NOMO-1 treated with DMSO at 0.1 percent for 48 hours (cell line): ENCODE measurements around the gene KRT3.

Experiments
- DNase-seq: peaks from one replicate; lab custom pipeline; 2025; ENCODE audit not compliant: unreplicated experiment; lab: John Stamatoyannopoulos, UW

Gene KRT3

DNA sequence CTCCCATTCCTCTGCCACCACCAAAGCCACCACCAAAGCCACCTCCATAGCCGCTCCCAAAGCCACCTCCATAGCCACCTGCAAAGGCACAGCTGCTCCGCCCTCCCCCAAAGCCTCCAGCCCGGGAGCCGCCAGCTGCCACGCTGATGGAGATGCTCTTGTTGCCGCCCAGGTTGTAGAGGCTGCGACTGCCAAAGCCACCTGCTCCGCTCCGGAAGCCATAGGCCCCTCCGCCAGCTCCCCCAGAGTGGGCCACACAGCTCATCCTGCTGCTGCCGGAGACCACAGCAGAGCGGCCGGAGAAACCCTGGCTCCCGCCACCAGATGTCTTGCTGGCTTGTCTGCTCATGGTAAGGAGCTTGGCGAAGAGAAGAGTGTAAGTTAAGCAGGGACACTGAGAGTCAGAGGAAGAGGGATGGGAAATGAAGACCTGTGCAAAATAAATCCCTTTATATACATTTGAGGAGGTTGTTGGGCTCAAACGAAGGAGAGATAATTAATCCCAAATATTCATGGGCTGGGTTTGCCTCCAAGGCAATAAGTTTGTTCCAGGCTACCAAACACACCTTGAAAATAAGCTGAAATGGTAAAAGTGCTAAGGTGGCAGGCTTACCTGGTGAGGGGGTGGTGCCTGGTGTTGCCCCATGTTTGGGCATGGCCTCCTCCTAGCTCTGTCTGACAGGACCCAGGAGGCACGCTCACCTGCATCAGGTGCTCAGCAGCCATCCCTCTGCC lies at the start of gene KRT3:
TSS of gene KRT3 (minus strand) at position 424 of the 735 bp plus-strand sequence. CDS start at position 349, 75 bp downstream.
- DNase-seq: no peak

DNA sequence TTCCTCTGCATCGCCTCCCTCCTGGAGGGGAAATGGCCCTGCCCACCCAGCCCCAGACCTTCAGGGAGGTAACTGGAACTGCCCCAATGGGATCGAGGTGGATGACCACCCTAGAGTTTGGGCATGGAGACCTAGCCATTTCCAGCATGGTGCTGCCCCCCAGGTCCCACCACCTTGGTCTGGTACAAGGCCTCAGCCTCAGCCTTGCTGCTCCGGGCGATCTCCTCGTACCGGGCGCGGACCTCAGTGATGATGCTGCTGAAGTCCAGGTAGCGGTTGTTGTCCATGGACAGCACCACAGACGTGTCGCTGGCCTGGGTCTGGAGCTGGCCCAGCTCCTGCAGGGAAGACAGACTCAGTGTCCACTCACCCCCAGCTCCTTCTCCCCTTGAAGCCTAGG lies 48.5 kb upstream of the KRT3 start:
- DNase-seq: no peak

DNA sequence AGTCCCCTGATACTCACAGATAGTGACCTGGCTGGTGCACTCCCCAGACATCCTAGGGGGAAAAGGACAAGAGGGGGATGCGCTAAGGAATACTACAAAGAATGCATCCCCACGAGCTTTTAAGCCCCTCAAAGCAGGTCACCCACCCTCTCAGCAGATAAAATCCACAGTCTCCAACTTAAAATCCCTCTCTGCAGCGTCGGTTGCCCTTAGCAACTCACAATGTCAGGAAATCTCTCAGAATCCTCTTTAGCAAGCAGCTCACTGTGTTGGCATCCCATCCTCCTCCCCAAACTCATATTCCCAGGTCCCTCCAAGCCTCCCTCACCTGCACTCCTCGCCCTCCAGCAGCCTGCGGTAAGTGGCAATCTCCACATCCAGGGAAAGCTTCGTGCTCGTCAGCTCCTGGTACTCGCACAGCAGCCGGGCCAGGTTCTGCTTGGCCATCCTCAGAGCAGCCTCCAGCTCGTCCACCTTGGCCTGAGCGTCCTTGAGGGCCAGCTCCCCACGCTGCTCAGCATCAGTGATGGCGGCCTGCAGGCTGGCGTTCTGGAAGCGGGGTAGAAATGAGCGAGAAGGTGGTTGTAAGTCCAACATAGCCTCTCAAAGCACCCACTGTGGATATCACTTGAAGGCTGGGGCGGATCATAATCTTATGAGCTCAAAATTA lies 43.7 kb upstream of the KRT3 start:
- DNase-seq: no peak

DNA sequence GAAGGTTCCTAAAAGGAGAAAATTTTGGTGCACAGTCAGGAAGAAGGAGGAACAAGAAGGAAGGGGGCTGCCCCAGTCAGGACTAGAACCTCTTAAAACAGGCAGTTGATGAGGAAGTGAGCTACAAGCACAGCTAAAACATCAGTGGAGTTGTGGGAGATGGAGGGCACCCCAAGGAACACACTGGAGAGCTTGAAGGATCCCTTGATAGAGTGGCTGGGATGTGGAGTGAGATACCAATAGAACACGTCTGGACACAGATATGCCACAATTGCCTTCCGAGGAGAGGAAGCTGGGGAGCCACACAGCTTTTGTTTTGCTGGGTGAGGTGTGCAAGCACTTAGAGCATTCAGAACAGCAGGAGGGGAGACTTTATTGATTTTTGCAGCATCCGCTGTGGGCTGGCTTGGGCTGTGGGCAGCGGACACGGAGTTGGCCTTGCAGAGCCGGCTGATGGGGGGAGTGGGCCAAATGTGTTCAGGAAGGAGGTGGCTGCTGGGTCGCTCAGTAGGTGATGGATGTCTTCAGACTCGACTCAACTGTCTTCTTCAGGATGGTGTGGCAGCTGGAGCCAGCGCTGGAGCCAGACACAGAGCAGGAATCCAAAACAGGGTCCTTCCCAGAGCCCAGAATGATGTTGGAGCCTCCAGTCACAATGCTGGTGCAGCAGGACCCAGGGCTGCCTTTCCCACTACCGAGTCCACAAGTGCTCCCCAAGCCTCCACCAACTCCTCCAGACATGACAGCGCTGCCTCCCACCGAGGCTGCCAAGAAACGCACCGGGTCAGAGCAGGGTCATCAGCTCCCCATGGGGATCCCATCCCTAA lies 42.9 kb upstream of the KRT3 start:
- no peak for DNase-seq

DNA sequence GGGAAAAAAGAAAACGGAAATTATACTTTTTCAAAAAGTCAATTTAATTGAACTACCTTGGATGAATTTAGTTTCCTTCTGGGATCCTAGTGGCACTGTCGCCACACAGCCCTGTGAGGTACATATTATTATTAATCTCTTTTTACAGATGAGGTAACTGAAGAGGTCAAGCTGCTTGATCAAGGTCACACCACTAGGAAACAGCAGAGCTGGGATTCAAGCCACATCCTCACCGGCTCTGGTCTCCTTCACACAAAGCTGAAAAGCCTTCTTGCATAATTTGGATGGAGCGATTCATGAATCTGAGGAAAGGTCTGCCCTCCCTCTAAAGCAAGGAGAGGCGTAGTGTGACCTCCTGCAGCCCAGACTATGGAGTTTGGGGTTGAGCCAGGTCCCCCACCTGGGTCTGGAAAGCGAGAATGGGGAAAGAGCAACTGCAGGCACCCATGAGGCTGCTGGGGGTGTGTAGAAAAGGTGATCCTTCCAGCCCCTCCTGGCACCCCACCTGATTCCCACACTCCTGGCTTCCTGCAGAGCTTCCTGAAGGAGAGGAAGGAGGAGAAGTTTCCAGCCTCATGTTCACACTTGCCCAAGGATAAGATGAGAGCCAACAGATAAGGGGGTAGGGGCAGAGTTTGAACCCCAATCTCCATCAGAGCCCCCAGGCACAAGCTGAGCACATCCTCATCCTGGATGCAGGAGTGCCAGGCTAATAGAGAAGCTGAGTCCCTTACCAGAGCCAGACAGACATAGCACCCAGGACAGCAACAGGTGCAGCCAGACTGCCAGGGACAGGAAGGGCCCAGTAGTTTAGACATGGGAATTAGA lies 42.1 kb upstream of the KRT3 start:
- DNase-seq: no peak

DNA sequence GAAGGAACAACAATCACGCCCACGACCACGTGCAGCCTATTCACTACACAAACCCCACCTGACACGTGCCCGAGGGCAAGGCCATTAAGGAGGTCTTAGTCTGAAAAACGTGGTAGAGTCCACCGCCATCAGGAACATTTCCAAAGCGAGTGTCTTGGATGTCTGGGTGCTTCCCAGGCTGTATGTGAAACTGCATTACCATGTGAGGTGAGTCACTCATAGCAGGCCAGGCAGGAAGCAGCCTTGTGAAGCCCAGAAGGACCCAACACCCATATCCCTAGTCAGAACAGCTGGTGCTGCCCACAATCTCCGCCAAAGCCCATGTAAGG lies 41.5 kb upstream of the KRT3 start:
- no peak for DNase-seq

DNA sequence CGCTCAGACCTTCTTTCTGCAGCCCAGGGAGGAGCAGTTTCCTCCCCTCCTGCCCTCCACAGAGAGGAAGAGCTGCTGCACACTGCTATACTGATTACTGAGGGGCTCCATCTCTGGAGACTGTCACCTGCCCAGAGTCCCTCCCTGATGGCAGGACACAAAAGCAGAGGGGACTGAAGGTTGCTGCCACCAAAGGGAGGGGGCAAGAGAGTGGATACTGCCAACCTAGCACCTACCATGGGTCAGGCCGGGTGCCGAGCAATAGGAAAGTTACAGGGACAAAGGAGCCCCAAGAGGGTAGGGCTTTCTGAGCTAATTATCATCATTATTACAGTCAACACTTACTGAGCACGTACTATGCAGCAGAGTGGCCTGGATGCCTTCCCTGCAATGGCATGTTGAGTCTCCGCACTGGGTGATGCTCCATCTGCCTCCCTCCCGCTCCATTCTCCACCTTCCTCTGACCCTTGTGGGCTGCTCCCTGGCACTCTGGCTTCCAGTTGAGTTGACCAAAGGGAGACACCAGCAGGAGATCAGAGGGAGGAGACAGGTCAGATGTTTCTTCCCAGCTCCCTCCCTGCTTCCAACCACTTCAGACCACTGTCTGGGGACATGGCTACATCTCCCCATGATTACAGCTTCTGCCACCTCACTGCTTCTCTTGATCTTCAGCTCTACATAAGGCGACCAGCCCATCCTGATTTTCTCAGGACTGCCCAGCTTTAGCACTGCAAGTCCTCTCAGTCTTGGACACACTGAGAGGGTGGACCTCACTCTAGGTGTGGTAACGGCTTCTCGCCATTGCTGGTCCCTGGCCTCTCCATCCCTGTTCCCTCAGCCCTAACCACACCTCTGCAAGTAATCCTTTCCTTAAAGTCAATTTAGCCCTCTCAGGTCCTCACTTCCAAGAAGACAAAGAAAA lies 40.8 kb upstream of the KRT3 start:
- DNase-seq: no peak

DNA sequence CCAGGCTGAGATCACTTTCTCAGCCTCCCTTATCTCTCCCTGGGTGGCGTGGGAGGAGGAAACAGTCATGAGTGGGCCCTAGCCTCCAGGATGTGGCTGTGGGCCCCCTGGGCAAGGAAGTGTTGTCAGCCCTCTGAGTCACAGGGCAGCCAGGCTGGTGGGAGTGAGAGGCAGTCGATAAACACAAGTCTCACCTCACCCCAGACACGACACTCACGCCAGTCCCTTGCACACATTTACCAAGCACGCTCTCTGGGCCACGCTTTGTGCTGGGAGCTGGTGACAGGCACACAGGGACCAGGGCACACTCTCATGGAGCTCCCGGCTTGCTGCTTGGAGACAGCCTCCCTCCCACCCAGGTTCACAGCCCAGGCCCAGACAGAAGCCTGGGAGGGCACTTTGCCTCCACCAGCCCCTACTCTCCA lies 40.1 kb upstream of the KRT3 start:
- peak; percentile 19 for DNase-seq

DNA sequence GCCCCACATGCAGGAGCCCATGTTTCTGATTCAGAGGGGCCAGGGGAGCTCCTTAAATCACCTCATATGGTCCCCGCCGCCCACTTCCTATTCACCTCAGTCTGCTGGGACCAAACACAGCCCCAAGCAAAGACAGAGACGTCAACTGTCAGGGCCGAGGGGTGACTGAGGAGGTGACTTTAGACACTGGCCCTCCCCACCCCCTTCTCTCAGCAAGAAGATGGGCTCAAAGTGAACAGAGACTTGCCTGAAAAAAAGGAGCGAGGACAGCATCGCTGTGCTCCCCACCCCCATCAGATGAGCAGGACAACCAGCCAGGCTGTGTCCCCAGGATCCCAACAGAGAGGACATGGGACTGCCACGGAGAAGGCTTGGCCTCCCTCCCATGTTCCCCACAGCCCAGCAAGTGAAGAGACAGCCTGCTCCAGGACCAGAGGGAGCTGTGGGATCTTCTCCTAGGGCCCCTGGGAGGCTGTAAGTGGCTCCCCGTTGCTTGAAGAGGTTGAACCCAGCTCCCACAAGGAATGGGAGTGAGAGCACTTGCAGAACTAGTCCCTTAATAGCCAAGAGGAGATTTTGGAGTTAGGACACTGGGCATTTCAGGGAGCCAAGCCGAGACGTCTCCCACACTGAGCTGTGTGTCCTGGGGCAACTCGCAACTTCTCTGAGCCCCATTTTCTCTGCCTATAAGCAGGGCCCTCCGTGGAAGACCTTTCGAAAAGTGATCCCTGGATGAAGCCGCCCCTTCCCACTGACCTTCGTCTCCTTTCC lies 39.5 kb upstream of the KRT3 start:
- no peak for DNase-seq

DNA sequence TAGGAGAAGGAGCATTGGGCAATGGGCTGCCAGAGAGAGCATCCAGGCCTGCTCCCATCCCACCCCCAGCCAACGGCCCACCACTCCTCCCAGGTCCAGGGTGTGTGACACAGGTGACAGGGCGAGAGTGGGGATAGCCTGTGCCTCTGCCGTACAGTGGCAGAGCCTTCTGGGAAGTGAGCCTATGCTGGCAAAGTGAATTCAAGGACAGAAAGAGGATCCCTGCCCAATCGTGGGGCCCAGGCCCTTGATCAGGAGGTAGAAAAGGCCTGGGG lies 38.7 kb upstream of the KRT3 start:
- DNase-seq: no peak

DNA sequence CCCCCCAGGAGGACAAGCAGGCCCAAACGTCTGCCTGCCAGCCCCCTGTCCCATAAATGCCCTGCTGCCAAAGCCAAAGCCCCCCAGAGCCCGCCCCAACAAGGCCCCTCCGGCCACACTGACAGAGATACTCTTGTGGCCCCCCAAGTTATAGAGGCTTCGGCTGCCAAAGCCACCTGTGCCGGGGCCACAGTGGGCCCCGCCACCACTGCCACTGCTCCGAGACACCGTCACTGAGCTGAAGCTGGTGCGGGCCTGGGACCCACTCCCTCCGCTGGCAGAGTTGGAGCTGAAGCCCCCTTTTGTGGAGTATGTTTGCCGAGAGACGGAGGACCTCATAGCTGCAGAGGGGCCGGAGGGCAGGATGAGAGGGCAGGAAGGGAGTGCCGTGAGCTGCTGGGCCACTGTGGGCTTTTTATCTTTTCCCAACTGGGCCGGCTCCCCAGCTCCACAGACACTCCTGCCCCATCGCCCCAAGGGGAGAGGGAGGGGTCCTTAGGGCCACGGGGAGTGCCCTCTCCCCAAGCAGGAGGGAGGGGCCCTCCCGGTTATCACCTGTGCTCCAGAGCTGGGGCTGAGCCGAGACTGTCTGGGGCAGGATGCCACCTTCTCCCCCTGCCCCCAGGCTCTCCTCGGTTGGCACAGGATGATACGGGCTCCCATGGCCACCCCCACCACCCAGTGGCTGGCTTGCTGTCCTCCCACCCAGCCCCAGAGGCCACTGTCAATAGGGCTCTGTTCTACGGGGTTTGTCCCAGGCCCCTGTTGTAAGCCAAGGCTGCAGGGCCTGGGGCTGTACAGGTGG lies 38.2 kb upstream of the KRT3 start, which contains the start of gene KRT79:
TSS of gene KRT79 (minus strand) at position 390 of the 805 bp plus-strand sequence. CDS start at position 339, 51 bp downstream.
- DNase-seq: no peak

DNA sequence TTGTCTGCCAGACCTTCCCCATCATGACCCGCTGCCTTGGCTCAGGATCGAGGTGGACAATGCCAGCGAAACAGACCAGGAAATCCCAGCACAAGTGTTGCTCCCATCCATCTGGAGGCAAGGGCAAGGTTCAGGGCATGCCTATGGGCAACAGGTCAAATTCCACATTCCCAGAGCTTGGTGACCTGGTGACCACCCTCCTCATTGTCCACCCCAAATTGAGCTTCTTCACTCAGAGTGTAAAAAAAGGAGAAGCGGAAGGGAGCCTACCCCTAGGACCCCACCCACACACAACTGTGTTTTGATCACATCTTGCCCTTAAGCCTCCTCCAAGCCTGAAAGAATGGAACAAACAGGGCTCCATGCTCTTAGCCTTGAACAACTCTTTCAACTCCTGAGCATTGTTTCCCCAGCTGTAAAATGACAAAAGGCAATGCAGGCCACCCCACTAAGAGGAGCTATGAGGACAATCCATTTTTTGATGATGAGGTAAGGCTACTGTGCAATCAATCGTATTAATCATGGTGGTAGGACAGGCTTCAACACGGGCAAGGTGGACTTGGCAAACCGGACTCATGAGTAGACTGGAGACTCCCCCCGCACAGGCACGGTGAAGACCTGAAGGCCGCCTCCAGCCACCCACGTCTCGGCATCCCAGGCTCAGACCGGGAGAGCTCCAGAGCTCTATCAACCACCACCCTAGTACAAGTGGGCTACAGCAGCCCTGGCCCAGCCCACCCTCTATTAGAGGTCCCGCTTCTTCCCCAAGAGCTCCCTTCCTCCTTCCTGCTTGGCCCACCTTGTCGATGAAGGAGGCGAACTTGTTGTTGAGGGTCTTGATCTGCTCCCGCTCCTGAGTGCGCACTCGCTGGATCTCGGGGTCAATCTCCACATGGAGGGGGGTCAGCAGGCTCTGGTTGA lies 37.3 kb upstream of the KRT3 start:
- DNase-seq: no peak

DNA sequence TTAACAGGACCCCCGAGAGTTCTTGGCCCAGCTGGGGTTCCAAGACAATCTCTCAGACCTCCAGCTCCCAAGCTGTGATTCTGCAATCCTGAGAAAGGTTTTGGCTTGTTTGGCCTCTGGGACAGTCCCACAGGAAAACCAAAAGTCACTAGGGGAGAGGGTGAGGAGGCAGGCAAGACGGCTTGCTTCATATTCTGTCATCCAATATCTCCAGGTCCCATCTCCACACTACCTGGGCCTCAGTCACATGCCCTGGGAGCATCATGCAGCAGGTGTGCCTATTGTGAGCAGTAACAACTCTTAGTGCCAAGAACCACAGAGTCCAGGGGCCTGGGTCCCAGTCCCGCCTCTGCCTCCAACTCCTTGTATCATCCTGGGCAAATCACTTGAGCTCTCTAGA lies 36.5 kb upstream of the KRT3 start:
- DNase-seq: no peak

DNA sequence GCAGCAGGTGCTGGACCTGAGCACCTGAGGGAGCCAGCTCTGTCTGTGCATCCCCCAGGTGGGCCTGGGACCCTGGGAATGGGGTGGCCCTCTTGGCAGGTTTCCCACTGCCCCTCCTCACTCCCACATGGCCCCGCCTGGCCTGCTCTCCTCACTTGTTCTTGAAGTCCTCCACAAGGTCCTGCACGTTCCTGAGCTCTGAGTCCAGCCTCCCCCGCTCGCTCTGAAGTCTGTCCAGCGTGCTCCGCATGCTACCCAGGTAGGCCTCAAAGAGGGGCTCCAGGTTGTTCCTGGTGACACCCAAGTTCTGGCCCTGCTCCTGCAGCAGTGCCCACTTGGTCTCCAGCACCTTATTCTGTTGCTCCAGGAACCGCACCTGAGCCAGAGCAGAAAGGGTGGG lies 35.3 kb upstream of the KRT3 start:
- no peak for DNase-seq

DNA sequence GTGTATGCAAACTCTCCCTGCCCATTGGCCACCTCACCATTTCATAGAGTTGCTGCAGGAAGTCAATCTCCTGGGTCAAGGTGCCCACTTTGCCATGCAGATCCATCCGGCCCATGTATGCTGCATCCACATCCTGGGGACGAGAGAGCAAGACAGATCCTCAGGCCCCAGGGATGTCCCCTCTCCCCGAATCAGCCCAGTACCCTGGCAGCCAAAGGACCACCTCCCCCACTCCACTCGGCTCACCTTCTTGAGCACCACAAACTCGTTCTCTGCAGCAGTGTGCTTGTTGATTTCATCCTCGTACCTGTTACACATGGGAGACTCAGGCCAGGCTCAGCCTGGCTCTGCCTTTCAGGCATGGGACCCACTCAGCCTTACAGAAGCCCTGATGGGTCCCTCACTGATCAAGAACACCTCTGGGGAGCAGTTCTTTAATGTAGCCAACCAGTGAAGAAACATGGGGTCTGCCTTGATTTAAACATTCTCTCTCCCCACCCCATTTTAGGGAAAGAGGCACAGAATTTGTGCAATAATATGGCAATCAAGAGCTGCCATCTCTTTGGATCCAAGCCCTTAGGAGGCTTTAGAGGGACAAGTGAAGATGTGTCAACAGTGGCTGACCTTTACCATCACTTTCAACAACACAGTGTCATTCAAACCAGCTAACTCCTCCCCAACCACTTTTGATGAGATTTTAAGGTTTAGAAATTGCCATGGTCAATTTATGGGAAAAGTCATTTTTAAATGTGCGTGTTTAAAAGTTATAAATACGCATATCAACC lies 34.3 kb upstream of the KRT3 start:
- DNase-seq: no peak

DNA sequence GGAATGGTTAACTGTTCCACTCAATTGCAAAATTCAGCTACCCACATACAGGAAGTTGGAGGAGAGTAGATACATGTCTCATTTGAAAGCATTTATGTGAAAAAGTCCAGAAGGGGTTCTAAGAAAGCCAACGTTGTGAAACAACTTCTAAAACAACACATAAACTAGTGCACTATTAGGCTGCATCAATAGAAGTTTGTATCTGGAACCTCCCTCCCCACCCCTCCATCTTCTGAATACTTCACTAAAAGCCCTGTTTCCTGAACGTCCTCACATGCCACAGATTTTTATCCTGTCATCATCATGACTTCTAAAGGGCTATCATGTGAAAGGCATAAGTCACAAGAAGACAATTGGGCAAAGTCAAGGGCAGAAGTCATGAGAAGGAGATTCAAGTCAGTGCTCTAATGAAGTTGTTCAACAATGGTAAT lies 32.7 kb upstream of the KRT3 start:
- DNase-seq: no peak

DNA sequence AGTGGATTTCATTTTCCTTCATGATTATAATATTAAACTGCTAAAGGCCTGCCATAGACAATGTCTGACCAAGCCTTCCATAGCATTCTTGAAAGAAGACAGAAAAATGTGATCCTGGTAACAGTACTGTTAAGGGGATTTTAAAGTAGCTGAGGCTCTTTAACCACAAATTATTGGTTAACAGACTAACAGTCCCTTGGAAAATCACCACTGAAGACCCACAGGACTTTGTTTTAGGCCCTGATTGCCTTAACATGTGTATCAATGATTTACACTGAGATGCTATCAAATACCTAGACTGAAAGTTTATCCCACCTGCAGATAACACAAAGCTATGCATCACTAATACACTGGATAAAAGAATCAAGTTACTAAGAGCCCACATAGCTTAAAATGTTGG lies 32.2 kb upstream of the KRT3 start:
- DNase-seq: no peak
